Activated naive CD4-positive, alpha-beta T cell treated with anti-CD3 and anti-CD28 coated beads, Interleukin-2, amount 50 U/mL, for 16 hours (primary cell): ENCODE results near the gene PTPRO.

Source experiments
- DNase-seq: peaks from one replicate; pipeline ENCODE4 v3.0.0-alpha.2; 2020

Gene PTPRO

DNA sequence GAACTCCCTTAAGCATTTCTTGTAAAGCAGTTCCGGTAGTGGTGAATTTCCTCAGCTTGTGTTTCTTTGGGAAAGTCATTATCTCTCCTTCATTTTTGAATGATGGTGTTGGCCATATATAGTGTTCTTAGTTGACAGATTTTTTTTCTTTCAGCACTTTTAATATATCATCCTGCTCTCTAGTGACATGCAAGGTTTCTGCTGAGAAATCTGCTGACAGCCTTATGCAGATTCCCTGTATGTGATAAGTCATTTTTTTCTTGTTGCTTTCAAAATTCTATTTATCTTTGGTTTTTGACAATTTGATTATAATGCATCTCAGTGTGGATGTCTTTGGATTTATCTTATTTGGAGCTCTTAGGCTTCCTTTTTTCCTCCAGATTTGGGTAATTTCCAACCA, 135.7 kb downstream of the PTPRO start:
- no peak for DNase-seq

DNA sequence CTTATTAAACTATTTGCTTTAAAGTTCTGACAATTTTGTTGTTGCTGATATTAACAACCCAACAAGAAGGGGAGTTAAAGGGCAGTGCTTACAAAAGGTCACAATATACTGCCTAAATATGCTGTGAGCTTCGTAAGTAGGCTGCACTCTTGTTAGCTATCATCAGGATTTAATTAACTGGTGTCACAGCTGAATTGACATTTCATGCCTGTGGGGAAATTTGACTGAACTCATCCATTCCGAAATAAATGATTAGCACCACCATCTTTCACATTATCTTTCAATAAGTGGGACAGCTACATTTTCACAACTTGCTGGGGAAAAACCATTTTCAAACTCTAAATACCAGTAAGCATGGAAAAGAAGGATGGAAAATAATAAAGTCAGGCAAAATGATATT, 146.6 kb downstream of the PTPRO start:
- DNase-seq, result no peak

DNA sequence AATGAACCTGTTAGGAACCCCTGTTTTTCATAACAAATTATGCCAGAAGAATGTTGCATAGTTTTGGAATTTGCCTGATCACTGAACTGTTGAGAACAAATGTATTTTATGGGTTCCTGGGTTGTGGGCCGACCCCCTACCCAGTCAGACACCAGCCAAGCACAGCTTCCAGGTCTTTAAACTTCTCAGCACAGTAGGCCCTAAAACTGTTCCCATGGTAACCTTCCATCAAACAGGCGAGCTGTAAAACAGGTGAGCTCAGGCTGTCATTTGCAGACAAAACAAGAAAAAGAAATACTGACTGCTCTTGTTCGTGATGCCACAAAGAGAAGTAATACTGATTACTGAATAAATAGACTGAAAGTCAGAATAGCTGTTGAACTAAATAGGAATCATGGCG, 147.0 kb downstream of the PTPRO start:
- no peak for DNase-seq

DNA sequence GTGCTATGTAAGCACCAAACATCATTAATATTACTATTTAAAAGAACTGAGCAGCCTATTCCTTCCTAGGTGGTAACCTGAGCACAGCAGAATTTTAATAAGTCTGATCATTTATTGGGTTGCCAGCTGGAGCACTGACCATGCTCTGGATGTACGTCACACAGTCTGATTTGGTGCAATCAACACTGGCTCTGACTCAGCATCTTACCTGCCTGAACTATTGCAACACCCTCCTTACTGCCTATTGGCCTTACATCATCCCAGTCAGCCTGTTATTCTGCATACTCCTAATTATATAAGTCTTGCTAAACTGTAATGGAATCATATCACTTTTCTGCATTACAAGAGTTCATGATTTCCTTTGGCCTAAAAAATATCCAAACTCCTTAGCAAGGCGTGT, 149.7 kb downstream of the PTPRO start:
- no peak for DNase-seq

DNA sequence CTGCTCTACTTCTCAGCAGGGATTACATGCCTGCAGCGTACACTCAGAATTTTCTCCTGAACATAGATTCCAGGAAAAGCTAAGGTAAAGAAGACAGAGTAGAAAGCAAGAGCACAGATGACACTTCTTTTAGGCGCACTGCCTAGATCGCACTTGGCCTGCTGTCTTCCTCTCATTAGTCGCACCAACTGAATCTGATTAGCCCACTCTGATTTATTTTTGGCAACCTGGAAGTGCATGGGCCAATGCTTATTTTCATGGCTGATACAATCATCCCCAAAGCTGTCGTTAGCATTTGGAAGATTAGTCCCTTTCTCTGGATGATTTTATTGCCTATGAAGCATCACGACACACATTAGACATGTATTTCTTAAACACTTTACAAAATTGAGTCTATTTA, 152.5 kb downstream of the PTPRO start:
- DNase-seq, result no peak

DNA sequence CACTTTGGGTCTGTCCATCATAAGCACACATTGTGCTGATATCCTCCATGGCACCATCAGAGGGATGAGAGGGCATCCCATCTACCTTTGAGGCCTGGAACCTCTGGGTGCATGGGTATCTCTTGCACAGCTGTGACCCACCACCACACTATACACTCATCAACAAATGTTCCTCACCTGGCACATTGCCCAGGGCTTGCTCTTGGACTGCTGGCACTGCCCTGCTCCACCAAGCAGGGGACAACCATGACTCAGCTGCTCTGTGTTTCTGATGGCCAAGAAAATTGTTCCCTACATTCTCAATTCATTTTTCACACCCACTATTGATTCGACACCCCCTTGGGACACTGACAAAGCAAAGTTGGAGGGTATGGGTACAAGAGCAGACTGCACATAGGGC, 155.5 kb downstream of the PTPRO start:
- DNase-seq, result no peak

DNA sequence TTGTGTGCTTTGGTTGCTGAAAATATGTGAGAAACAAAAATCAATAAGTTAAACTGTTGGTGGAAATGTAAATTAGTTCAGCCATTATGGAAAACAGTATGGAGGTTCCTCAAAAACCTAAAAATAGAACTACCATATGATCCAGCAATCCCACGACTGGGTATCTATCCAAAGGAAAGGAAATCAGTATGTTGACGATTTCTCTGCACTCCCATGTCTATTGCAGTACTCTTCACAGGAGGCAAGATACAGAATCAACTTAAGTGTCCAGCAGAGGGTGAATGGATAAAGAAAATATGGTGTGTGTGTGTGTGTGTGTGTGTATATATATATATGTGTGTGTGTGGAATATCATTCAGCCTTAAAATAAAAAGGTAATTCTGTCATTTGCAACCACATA, 159.5 kb downstream of the PTPRO start:
- no peak for DNase-seq

DNA sequence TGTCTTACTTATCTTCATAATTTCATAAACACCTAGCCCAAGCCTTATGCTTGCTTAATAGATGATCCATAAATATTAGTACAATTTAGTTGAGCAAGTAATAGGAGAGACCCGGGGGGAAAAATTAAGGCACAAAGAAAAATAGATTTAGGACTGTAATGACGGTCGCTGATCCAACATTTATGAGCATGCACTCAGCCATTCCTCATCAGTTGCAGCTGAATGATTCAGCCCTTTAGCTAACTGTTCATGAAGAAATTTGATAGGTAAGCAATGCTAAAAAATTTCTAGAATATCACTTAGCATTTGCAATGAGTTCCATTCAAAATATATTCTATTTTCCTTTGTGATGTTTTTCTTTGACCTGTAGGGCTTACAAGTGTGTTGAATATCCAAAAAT, 163.2 kb downstream of the PTPRO start:
- no peak for DNase-seq

DNA sequence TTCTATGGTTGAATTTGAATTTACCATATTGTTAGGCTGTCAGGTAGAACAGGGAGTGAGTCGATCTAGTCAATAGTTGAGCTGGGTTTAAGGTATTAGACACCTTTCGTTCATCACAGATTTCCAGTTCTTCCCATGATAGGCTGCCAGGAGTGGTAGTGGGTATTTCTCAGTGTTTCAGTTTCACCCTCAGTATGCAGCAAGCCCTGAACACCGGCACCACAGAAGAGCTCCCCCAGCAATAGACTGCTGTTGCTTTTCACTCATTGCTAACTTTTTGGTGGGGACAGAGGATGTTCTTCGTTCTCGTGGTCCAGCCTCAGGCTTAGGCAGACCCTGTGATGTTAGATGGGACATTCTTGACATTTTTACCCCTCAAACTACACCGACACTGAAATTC, 164.6 kb downstream of the PTPRO start:
- no peak for DNase-seq

DNA sequence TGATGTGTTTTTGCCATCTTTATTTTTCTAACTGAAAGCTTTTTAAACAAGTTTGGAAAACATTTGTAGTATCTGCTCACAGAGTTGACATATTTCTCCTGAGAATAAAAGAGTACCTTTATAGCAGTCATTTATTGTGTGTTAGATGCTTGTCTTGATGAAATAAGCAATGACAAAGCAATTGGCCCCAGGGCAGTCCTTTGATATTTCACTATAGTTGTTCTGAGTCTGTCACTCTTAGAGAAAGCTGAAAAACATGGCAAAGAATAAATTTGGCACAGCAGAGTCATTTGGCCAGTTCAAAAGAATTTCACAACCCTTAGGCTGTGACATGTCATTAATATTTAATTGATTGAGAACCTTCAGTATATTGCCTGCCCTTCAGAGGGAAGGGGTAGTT, 166.2 kb downstream of the PTPRO start:
- DNase-seq, result no peak

DNA sequence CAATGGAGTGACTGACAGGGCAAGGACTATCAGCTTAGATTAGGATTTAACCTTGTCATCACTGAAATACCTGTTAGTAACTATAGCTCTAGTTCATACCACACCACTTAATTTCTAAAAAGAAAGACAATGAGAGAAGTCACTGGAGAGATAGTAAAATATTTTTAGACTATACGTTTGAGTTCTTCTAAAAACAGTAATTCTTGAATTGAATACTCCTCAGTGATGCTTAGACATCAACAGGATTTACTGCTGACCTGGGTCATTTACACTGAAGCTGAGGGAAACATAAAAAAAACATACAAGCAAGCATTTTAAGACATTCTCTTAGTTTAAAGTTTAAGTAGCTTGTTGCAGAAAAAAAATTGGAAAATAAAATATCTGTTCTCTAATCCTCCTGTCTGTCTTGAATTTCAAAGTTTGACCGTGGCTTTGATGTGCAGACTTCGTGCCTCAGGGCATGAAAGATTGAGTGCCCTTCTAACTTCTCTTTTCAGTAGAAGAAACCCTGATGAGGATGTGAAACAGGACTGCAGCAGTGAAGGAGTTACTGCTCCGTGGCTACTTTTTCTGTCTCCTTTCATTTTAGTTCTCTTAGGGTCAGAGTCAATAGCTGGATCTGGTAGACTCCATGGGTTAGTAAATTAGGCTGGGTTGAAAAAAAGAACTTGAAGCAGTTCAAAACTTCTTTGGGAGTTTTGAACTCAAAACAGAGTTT, 172.2 kb downstream of the PTPRO start:
- DNase-seq, result no peak

DNA sequence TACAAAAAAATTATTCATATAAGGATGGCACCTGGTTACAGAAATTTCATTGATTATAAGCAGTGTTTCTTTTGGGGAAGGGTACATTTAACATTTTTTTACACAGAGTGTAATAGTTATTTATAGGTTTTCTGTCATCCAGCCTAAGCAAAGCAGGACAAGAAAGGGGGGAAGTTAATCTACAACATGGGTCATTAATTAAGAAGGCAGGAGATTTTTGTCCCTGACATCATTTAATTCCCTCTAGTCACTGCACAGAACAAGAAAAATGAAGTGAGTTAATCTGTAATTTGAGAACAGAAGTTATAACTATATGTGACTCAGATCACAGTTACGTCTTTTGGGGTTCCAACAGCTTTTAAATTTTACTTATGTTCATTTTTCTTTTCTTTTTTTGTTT, 173.4 kb downstream of the PTPRO start:
- no peak for DNase-seq

DNA sequence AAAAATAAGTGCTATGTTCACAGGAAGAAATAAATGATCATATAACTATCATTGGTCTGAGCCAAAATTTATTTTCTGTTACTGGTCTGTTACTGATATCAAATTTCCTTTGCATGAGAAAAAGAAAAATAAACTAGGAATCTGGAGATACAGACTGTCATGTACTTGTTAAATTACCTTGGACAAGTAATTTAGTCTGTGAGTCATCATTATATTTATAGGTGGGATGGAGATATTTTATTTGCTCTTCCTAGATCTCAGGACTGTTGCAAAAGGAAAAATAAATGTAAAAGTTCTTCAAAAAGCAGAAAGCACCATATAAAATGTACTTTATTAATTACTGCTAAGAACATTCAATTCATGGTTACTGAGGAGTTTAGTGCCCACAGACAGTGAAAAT, 174.4 kb downstream of the PTPRO start:
- DNase-seq, result no peak

DNA sequence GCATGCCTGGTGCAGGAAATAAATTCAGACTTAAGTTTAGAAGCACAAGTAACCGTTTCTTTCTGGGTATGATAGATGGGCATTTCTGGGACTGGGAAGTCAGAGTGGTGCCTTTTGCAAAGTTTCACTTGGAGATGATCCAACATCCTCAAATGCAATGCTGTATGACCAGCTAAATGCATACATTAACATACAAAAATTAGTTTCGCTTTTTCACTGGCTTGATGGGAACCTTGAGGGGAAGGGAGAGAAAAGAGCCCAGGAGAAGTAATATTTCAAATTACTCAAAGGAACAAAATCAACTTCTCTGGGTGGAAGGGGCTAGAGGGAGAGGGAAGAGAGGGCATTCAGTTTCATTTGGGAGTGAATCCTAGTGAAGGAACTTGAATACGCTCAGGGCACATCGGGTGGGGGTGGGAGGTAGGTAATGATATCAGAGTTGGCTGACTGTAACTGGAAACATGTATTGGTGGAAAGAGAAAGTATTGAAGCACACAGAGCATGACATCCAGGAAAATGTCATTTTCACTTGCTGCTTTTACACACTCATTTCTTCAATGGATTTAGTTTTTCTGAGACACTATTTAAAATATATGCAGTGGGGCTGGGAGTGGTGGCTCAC, 175.5 kb downstream of the PTPRO start:
- DNase-seq, result no peak

DNA sequence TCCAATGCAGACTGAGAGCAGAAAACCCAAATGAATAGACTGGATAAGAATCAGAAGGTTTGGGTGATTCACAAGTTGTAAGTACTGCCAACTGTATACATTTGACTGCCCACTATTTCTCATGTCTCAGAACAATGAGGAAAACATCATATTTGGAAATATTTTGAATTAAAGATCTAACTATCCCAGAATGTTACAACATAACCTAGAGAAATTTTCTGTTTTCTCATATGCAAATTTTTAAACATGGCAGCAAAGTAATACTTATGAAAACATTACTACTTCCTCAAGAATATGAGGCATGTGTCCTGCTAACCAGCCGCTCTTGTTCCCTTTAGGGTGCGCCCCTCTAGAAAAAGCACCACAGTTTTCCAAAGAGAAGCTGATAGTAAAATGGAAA, 179.9 kb downstream of the PTPRO start:
- no peak for DNase-seq

DNA sequence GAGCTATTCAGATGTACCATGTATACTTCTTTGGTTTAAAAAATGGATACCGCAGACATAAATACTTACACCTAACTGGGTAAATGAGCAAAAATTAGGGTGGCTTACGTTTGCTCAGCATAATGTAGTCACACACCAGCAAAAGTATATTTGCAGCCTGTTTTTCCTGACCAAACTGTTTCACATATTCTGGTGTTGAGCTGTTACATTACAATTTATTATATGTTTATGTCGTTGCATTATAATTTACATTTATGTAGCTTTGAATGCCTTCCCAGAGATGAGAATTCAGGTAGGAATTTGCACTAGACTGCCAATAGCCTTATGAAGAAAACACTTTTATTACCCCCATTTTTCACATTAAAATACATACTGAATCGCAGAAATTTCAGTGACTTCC, 183.3 kb downstream of the PTPRO start:
- DNase-seq, result no peak

DNA sequence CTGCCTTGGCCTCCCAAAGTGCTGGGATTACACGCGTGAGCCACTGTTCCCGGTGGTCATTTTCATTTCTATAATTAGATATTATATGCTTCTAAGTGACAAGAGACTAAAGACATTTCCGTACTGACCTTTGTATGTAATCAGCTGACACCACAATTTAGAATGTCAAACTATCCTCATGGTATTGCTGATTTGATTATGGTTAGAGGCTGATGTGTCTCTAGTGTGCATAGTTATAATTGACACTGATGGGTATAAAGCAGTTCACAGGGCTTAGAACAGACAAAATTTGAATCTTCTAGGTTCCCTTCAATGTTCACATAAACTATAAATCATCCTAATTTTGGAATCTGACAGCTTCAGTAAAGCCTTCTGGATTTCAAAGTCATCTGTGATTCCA, 192.7 kb downstream of the PTPRO start:
- no peak for DNase-seq

DNA sequence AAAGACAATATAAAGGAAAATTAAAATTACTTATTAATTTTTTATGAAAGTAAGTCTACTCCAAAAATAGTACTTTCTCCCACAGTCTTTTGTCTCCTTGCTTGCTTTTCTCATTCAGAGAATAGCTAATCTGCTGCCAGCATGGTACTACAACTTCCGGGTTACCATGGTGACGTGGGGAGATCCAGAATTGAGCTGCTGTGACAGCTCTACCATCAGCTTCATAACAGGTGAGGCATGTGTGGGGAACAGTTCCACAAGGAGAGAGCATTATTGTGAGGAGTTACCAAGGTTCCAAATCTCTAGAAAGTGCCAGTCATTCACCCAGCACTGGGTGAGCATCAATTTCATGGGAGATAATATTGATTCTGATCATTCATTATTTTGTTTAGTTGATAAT, 197.8 kb downstream of the PTPRO start:
- no peak for DNase-seq

DNA sequence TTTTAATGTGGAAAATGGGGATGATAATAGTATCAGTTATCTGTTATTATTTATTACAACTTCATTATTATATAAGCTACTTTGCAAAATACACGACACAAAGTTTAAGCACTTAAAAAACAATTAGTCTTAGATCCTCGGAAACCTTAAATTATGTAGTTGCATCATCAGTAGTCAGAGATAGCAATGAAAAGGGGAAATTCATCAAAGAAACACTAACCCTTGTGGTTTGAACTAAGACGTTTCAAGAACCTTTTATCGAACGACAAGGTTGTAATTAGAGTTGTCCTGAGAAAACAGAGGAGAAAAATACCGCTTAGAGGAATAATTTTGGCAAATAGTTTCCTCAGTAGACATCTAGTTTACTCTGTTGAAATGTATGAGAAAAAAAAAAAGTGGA, 198.5 kb downstream of the PTPRO start:
- no peak for DNase-seq

DNA sequence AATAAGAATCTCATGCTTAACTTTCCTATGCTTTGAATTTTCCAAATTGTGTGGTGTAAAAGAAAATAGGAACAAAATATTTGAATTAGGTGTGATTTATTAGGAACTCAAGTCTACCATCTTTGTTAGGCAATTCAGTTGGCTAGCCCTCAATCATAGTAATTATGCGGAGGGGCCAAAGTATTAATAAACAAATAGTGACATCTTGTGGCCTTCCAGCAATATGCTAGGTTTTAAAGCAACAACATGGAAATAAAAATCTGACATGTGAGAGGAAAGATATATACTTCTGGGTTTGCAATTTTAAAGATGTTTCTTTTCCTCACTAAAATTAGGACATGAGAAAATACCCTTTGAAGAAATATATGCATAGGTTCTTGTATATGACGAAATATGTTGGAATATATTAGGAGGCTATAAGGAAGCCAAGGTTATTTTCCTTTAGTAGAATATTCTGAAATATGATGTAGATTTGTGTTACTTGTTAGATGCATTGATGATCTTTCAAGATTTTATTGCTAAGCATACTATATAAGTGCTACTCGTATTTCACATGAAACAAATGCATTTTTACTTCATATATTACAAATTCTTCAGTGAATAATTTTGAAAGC, 200.4 kb downstream of the PTPRO start:
- no peak for DNase-seq

DNA sequence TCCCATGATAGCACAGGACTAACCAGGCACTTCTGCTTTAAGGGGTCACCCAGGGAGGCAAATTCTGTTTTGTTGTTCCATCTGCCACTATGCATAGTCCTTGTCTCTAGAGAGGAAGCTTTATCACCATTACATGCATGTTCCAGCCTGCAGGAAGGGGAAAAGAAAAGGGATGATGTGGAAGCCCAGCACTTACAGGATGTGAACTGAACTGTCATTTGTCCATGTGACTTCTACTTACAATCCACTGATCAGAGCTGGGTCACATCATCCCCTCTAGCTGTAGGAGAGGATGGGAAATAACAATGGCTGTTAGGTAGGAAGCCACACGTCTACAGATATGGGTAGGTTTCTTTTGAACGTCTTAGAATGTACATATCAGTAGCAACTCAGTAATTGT, 203.1 kb downstream of the PTPRO start:
- DNase-seq, result no peak

DNA sequence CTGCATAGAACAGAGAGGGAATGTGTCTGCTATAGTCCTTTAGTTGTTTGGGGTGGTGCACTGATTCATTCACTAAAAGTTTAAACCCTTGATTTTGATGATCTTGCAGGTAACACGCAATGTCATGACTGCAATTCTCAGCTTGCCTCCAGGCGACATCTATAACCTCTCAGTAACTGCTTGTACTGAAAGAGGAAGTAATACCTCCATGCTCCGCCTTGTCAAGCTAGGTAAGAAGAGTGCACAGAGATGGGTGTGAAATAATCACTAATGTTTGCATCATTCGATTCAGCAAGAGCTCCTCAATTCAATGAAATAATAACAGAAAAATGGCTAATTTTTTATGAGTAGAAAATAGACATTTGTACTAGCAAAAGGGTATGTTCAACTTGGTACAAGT, 203.7 kb downstream of the PTPRO start:
- no peak for DNase-seq

DNA sequence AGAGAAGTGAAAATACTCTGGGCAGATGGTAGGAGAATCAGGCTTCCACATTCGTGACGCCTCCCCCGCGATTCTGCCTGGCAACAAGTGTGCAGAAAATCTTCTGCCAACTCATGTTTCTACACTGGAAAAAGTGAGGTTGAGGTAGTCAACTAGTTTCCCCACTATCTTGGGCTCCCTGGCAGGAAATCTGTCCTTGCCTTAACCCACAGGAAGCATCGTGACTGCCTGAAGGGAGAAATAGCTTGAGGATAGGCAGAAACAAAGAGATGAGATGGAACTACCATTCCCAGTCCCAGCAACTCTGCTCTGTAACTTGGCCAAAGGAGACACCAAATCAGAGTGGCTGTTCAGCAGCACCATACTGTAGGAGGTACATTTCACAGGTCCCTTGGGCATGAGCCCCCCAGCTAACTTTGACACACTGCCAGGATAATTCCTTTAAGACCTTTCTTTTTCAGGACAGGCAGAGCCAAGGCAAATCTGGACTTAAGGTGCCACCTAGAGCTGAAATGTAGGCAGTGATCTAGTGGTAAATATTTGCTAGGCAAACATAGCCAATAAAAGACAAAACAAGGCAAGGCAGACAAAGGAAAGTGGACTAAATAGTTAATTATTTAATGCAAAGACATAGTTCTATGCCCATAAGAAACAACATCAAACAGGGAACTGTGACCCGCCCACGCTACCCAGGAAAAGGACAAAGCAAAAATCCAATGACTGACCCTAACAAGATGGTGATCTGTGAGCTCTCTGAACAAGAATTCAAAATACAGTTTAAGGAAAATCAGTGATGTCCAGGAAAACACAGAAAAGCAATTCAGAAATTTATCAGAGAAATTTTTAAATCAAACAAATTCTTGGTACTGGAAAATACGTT, 205.1 kb downstream of the PTPRO start:
- no peak for DNase-seq

DNA sequence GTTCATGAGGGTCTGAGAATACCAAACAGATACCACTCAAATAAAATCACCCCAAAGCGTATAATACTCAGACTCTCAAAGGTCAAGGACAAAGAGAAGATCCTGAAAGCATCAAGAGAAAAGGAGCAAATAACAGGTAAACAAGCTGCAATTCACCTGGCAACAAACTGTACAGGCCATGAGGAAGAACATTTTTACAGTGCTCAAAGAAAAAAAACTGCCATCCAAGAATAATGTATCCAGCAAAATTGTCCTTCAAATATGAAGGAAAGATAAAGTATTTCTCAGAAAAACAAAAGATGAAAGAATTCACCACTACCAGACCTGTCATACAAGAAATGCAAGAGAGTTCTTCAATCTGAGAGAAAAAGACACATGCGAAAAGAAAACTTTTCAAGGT, 206.4 kb downstream of the PTPRO start:
- DNase-seq, result no peak
